Upper lobe of left lung (tissue), 6 donors: ENCODE measurements around the gene CRYBA4. TPM values are rescaled to one million over a fixed set of nuclear protein-coding genes. Genes with fewer than 3 reads are reported as not detected.

Source experiments
- ATAC-seq, 2 donors: fragments of 200-7000 bp; cut with Tn5 transposase; one replicate each; pipeline ENCODE4 v1.9.1; 2022; ENCODE audit warnings: mild to moderate bottlenecking in 2 of 2, moderate library complexity in 2 of 2; ENCODE audit not compliant: low FRiP score in 2 of 2
- DNase-seq, 2 donors: peaks; one replicate each; pipeline ENCODE4 v3.0.0-alpha.2; 2019 to 2020
- H3K27ac ChIP-seq, 4 donors: fragments of 200-600 bp; sonication (generic); one replicate each; pipeline ENCODE4 v1.5.1; 2016 to 2019
- H3K27me3 ChIP-seq, 4 donors: fragments of 200-600 bp; sonication (generic); one replicate each; pipeline ENCODE4 v1.5.1; 2017 to 2019
- H3K36me3 ChIP-seq, 4 donors: fragments of 200-600 bp; sonication (generic); one replicate each; pipeline ENCODE4 v1.5.1; 2016 to 2019
- H3K4me1 ChIP-seq, 4 donors: fragments of 200-600 bp; sonication (generic); one replicate each; pipeline ENCODE4 v1.5.1; 2018 to 2019
- H3K4me3 ChIP-seq, 4 donors: fragments of 200-600 bp; sonication (generic); one replicate each; pipeline ENCODE4 v1.5.1; 2017 to 2019; ENCODE audit warnings: mild to moderate bottlenecking in 2 of 4, moderate library complexity in 1 of 4
- H3K9me3 ChIP-seq, 4 donors: fragments of 200-600 bp; sonication (generic); one replicate each; pipeline ENCODE4 v1.5.1; 2018 to 2019
- CTCF ChIP-seq, 6 experiments: fragments of 450-650 bp in 4 of 6; fragments of 200-600 bp in 2 of 6; sonication (generic) in 2 of 6; IDR thresholded peaks; one replicate each; pipeline ENCODE4 v1.5.1; 2016 to 2019; ENCODE audit warnings: antibody characterized with exemption in 6 of 6
- EP300 ChIP-seq, 4 donors: sonication (generic); formaldehyde crosslinking; IDR thresholded peaks; one replicate each; pipeline ENCODE4 v1.5.1; 2017; ENCODE audit warnings: antibody characterized with exemption in 4 of 4, control low read depth in 2 of 4
- POLR2A ChIP-seq, 4 donors: fragments of 450-650 bp; IDR thresholded peaks; one replicate each; pipeline ENCODE4 v1.5.1; 2016 to 2017; ENCODE audit warnings: antibody characterized with exemption in 4 of 4, mild to moderate bottlenecking in 2 of 4
- POLR2AphosphoS5 ChIP-seq, 2 donors: sonication (generic); formaldehyde crosslinking; IDR thresholded peaks; one replicate each; pipeline ENCODE4 v1.5.1; 2017; ENCODE audit warnings: antibody characterized with exemption in 2 of 2
- WGBS, 2 donors: methylation state at CpG; one replicate each; pipeline ENCODE4 v1.1.5; 2017 to 2018; 5-methylcytosine and 5-hydroxymethylcytosine counted together
- total RNA-seq, 6 donors: library from RNA; depleted of rRNA in 4 of 6; stranded (reverse); fragments of >200 nt in 4 of 6; gene quantifications; one replicate each; pipeline versions ENCODE4 v1.1.0 to v1.2.1, GENCODE V29; 2016 to 2021
- donor health status: DM: no; HTN: no; CAD: no; lungs with moderate emphysema.
- donor health status: DM: no; HTN: yes; CAD: no; lungs with severe emphysema.

CRYBA4 gene
- total RNA-seq, 6 donors from 2014 or later = not detected

GRCh38 chr22:26650722-26651421 is 29.1 kb downstream of the CRYBA4 start:
- H3K4me3 ChIP-seq = no peak overlapping the region
- H3K9me3 ChIP-seq = no peaks in the 10 kb centered on the region
- DNase-seq (no peak), ATAC-seq (no peak)
- H3K4me1 ChIP-seq = peaks cover 3 to 24% (median 18%) of the 10 kb centered on the region in 4 donors
- no peaks in the 10 kb centered on the region for H3K36me3 ChIP-seq
- H3K27me3 ChIP-seq = no peaks in the 10 kb centered on the region
- no peak overlapping the region for H3K27ac ChIP-seq
- TF ChIP-seq EP300 (IDR thresholded peaks at IDR 0.05) = no peak
- no peak for TF ChIP-seq POLR2AphosphoS5 (IDR thresholded peaks at IDR 0.05)
- no peak for TF ChIP-seq POLR2A (IDR thresholded peaks at IDR 0.05)
- TF ChIP-seq CTCF (IDR thresholded peaks at IDR 0.05) = no peak
- 79 to 86% methylated on average over 5 to 6 of the region's 6 CpGs for WGBS, 2 donors

DNA sequence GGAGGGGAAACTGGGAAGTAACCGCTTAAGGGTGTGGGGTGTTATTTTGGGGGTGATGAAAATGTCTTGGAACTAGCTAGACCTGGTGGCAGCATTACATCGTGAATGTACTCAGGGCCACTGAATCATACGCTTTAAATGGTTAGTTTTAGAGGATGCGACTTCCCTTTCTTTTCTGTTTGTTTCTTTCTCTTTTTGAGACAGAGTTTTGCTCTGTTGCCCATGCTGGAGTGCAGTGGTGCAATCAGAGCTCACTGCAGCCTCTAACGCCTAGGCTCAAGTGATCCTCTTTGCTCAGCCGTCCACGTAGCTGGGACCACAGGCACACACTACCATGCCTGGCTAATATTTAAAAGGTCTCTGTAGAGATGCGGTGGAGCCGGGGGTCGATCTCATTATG is 30.1 kb downstream of the CRYBA4 start:
- no peaks in the 10 kb centered on the region for H3K9me3 ChIP-seq
- H3K36me3 ChIP-seq = no peaks in the 10 kb centered on the region
- no peak overlapping the region for H3K4me3 ChIP-seq
- TF ChIP-seq POLR2AphosphoS5 (IDR thresholded peaks at IDR 0.05) = no peak
- WGBS, 2 donors = 73 to 78% methylated on average over 10 of the region's 10 CpGs
- no peak overlapping the region for H3K27ac ChIP-seq
- H3K27me3 ChIP-seq = peaks cover 0 to under 1% (median 0%) of the 10 kb centered on the region in 4 donors
- ATAC-seq (no peak), DNase-seq (no peak)
- H3K4me1 ChIP-seq = peaks cover 2 to 22% (median 18%) of the 10 kb centered on the region in 4 donors

DNA sequence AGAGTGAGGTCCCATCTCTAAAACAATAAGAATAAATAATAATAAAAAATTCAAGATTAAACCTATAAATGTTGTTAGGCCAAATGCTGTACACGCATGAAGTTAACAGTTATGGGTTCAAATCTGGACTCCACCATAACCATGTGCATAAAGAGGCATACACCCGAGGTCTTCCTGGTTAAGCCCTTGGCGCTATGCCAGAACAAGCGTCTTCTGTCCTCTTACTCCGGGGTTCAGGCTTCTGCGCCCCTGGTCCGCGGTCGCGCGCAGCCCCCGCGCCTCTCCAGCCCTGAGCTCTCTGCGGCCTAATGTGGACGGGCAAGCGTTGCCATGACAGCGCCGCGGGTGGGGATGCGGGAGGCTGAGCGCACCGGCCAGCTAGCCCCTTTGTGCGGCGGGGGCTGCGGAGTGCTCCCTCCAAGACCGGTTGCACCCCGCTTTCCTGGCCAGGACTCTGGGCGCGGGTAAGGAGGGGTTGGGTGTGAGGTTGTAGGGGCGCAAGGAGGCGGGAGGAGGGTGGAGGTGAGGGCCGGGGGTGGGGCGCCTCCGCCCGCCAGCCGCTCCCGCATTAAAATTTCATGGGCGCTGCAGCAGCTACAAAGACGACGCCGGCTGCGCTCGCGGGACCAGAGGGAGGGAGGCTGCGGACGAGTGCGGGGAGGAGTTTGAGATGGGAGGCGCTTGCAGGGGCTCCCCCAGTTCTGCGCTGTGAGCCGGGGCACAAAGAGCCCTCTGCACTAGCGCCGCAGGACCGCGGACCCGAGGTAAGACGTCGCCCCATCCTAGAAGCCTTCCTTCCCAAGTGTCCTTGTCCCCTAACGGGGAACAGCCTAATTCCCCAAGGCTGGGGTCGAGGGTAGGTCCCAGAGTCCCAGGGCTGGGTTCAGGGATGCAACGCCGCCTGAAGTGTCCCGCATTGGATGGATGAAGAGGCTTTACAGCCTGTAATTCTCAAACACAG is 35.4 kb downstream of the CRYBA4 start, which contains the start of gene MIAT:
Gene MIAT (plus strand): TSS at position 698 of the 961 bp plus-strand sequence.
- peak within 1 kb of the TSS; percentile 14 to 45 (median 36) for H3K4me3 ChIP-seq

GRCh38 chr22:26658161-26658560 is 36.4 kb downstream of the CRYBA4 start:
- WGBS, 2 donors = 7% methylated on average over 7 to 11 of the region's 11 CpGs
- TF ChIP-seq POLR2A (IDR thresholded peaks at IDR 0.05) (no peak), POLR2AphosphoS5 (IDR thresholded peaks at IDR 0.05) (no peak), CTCF (IDR thresholded peaks at IDR 0.05) (no peak), EP300 (IDR thresholded peaks at IDR 0.05) (no peak)
- Histone ChIP-seq H3K27ac (no peak overlapping the region), H3K4me1 (peaks cover 24 to 29% (median 26%) of the 10 kb centered on the region in 4 donors), H3K36me3 (no peaks in the 10 kb centered on the region), H3K27me3 (peaks cover 3 to 17% (median 9%) of the 10 kb centered on the region in 4 donors), H3K9me3 (no peaks in the 10 kb centered on the region), H3K4me3 (peak overlapping the region in 3 of 4 donors; percentile 31 to 45 (median 40))
- DNase-seq (no peak), ATAC-seq (no peak)

More for the DNA sequence above, 35.4 kb downstream of the CRYBA4 start, which contains the start of gene MIAT:
- DNase-seq (peak; percentile 42 to 86), ATAC-seq (peak; percentile 5 to 66)
- Histone ChIP-seq H3K27me3 (peaks cover 3 to 17% (median 9%) of the 10 kb centered on the region in 4 donors), H3K9me3 (no peaks in the 10 kb centered on the region), H3K36me3 (no peaks in the 10 kb centered on the region), H3K4me1 (peaks cover 24 to 29% (median 26%) of the 10 kb centered on the region in 4 donors), H3K27ac (peak within 1 kb of the TSS in 1 of 4 donors; percentile 8)
- 3% methylated on average over 20 to 50 of the region's 62 CpGs for WGBS, 2 donors
- no peak for TF ChIP-seq POLR2A (IDR thresholded peaks at IDR 0.05)
- no peak for TF ChIP-seq CTCF (IDR thresholded peaks at IDR 0.05)
- no peak for TF ChIP-seq EP300 (IDR thresholded peaks at IDR 0.05)
